ENCODE data around the gene EML5.

- TF ChIP-seq POLR2A (IDR thresholded peaks at IDR 0.05) (peak; percentile 53), CTCF (IDR thresholded peaks at IDR 0.05) (peak in 3 of 4 experiments; percentile 16 to 43 (median 25)), POLR2AphosphoS5 (IDR thresholded peaks at IDR 0.05) (no peak)
Observed at GRCh38 chr14:88792473-88793258, at the start of gene EML5.

All from prostate gland (tissue), 2 donors.